Astrocyte (in vitro differentiated cells and primary cell): ENCODE measurements around the gene ALOX12B. TPM values are rescaled to one million over a fixed set of nuclear protein-coding genes. Genes with fewer than 3 reads are reported as not detected.
"Not testable (repeated sequence)": the region's sequence is repeated elsewhere in the genome, so short reads cannot be mapped to it uniquely, and the experiment has no call there.

Experiments
- DNase-seq: peaks from one replicate; pipeline ENCODE4 v3.0.0-alpha.2; 2010; ENCODE audit warnings: low read depth
- FAIRE-seq: peaks from 2 replicates; lab custom pipeline; 2011; peaks lifted over from hg19 to GRCh38; lab: Jason Lieb, UNC
- H2AFZ ChIP-seq: 2 replicates; pipeline ENCODE4 v1.6.0; 2012; ENCODE audit warnings: low read depth, low read length, inconsistent platforms
- H3K27ac ChIP-seq: 2 replicates; pipeline ENCODE4 v1.5.1; 2011; ENCODE audit warnings: low read depth, low read length, inconsistent platforms
- H3K27me3 ChIP-seq: 2 replicates; pipeline ENCODE4 v1.6.0; 2011; ENCODE audit warnings: low read length, inconsistent platforms; ENCODE audit not compliant: insufficient read depth
- H3K36me3 ChIP-seq: 2 replicates; pipeline ENCODE4 v1.5.1; 2011; ENCODE audit warnings: low read length, inconsistent platforms; ENCODE audit not compliant: insufficient read depth
- H3K4me1 ChIP-seq: 2 replicates; pipeline ENCODE4 v1.5.1; 2011; ENCODE audit warnings: low read length, inconsistent platforms; ENCODE audit not compliant: insufficient read depth
- H3K4me2 ChIP-seq: 2 replicates; pipeline ENCODE4 v1.6.0; 2012; ENCODE audit warnings: low read length, inconsistent platforms
- H3K4me3 ChIP-seq: 2 replicates; pipeline ENCODE4 v1.5.1; 2011; ENCODE audit warnings: low read depth, mild to moderate bottlenecking, low read length, inconsistent platforms; ENCODE audit not compliant: insufficient read depth
- H3K79me2 ChIP-seq: 2 replicates; pipeline ENCODE4 v1.6.0; 2012; ENCODE audit warnings: mild to moderate bottlenecking, low read length, inconsistent platforms; ENCODE audit not compliant: insufficient read depth
- H3K9ac ChIP-seq: 2 replicates; pipeline ENCODE4 v1.6.0; 2012; ENCODE audit warnings: mild to moderate bottlenecking, low read length, inconsistent platforms
- H3K9me3 ChIP-seq: 2 replicates; pipeline ENCODE4 v1.5.1; 2012; ENCODE audit warnings: low read depth, mild to moderate bottlenecking, low read length, inconsistent platforms; ENCODE audit not compliant: insufficient read depth
- H4K20me1 ChIP-seq: 2 replicates; pipeline ENCODE4 v1.6.0; 2012; ENCODE audit warnings: low read length, inconsistent platforms; ENCODE audit not compliant: insufficient read depth
- H3K27ac Mint-ChIP-seq: one replicate; pipeline ENCODE4 v1.8.0; 2021; ENCODE audit warnings: mild to moderate bottlenecking, mixed read lengths; ENCODE audit not compliant: unreplicated experiment
- H3K27me3 Mint-ChIP-seq: one replicate; pipeline ENCODE4 v1.8.0; 2021; ENCODE audit warnings: low read depth, mixed read lengths; ENCODE audit not compliant: unreplicated experiment
- H3K36me3 Mint-ChIP-seq: one replicate; pipeline ENCODE4 v1.8.0; 2021; ENCODE audit warnings: low read depth, mixed read lengths; ENCODE audit not compliant: unreplicated experiment
- H3K4me1 Mint-ChIP-seq: one replicate; pipeline ENCODE4 v1.8.0; 2021; ENCODE audit warnings: low read depth, mixed read lengths; ENCODE audit not compliant: unreplicated experiment
- H3K4me3 Mint-ChIP-seq: one replicate; pipeline ENCODE4 v1.8.0; 2021; ENCODE audit warnings: mild to moderate bottlenecking, moderate library complexity, mixed read lengths; ENCODE audit not compliant: unreplicated experiment
- H3K9me3 Mint-ChIP-seq: one replicate; pipeline ENCODE4 v1.8.0; 2021; ENCODE audit warnings: mild to moderate bottlenecking, mixed read lengths; ENCODE audit not compliant: unreplicated experiment
- EZH2 ChIP-seq: IDR thresholded peaks from 2 replicates; pipeline ENCODE4 v1.6.1; 2012; ENCODE audit warnings: mild to moderate bottlenecking, low read length, inconsistent platforms; ENCODE audit not compliant: insufficient read depth
- microRNA-seq: library from miRNA; unstranded; fragments of <30 nt; microRNA quantifications from one replicate; pipeline ENCODE4 v1.2.0, GENCODE V29; 2020
- total RNA-seq: library from RNA; stranded (reverse); gene quantifications from 2 replicates; pipeline ENCODE4 v1.2.1, GENCODE V29; 2021
- TF ChIP-seq, protein P1 (sequence below): IDR thresholded peaks from 2 replicates; pipeline ENCODE4 v1.5.1; 2011; ENCODE audit warnings: low read depth, mild to moderate bottlenecking, inconsistent platforms, low read length, moderate library complexity; ENCODE audit not compliant: insufficient read depth

ALOX12B gene
- total RNA-seq, 1 donor from 2014 or later: not detected

DNA sequence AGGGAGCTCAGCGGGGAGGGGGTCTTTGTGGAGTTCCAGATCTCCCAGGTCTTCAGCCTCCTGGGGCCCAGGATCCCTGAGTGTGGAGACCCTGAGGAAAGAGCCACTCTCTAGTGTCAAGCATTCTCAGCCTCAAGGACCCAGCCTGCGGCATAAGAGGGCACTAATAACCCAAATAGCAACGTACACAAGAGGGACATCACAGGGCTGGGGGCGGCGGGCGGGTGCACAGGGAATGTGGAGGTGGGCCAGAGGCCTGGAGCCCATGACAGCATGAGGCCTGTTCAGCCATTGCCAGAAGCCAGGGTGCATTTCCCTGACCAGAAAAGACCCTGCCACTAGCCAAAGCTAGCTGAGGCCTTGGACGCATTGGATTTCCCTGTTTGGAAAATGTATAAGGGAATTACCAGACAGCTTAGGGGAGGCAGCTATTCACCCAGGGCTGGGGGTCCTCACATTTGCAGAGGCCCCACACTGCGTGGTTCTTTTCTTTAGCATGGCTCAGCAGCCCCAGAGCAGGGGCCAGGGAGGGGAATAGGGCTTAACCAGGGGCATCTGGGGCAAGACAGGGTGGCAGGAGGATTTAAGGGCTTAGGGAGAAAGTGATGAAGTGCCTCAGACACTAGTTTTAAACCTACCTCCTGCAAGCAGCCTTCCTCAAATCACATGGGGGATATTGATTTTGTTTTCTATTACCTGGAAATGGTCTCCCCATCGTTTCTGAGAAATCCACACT lies 62.2 kb downstream of the ALOX12B start:
- Histone ChIP-seq H3K36me3 (no peaks in the 10 kb centered on the region), H3K4me2 (no peak overlapping the region), H4K20me1 (no peaks in the 10 kb centered on the region), H3K79me2 (no peaks in the 10 kb centered on the region), H3K4me1 (no peaks in the 10 kb centered on the region), H3K9ac (no peak overlapping the region), H2AFZ (no peak overlapping the region), H3K27me3 (peaks cover 23% of the 10 kb centered on the region), H3K4me3 (no peak overlapping the region), H3K9me3 (peaks cover 2% of the 10 kb centered on the region), H3K27ac (no peak overlapping the region)
- Mint-ChIP-seq H3K27me3 (peaks cover 27% of the 10 kb centered on the region), H3K27ac (peak overlapping the region; percentile 58), H3K4me1 (peaks cover 15% of the 10 kb centered on the region), H3K4me3 (no peak overlapping the region), H3K9me3 (peaks cover 5% of the 10 kb centered on the region), H3K36me3 (no peaks in the 10 kb centered on the region)
- TF ChIP-seq, protein P1, sequence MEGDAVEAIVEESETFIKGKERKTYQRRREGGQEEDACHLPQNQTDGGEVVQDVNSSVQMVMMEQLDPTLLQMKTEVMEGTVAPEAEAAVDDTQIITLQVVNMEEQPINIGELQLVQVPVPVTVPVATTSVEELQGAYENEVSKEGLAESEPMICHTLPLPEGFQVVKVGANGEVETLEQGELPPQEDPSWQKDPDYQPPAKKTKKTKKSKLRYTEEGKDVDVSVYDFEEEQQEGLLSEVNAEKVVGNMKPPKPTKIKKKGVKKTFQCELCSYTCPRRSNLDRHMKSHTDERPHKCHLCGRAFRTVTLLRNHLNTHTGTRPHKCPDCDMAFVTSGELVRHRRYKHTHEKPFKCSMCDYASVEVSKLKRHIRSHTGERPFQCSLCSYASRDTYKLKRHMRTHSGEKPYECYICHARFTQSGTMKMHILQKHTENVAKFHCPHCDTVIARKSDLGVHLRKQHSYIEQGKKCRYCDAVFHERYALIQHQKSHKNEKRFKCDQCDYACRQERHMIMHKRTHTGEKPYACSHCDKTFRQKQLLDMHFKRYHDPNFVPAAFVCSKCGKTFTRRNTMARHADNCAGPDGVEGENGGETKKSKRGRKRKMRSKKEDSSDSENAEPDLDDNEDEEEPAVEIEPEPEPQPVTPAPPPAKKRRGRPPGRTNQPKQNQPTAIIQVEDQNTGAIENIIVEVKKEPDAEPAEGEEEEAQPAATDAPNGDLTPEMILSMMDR: no peak
- no peak for TF ChIP-seq EZH2
- no peak for DNase-seq
- FAIRE-seq: no peak

DNA sequence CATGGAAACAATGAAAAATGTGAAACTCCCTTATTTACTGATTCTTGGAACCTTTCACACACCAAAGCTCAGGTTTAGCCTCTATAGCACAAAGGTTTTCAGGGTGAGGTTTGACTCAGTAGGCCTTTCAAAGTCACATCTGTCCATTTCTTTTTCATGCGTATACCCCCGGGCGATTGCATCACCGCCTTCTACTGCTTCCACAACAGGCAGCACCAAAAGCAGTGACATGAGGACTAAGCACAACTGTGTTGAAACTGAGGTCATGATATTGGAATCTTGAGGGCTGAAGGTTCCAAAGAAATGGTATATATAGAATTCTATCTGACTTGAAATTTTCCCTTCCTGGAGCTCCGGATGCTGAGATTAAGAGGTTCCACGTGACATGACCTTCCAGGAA lies 63.4 kb downstream of the ALOX12B start:
- H3K4me1 Mint-ChIP-seq: peaks cover 21% of the 10 kb centered on the region
- peaks cover 25% of the 10 kb centered on the region for H3K27me3 Mint-ChIP-seq
- not testable (repeated sequence) for H3K36me3 ChIP-seq, DNase-seq, H3K4me3 Mint-ChIP-seq, H3K4me1 ChIP-seq, H2AFZ ChIP-seq, H4K20me1 ChIP-seq, FAIRE-seq, H3K4me2 ChIP-seq, H3K27ac Mint-ChIP-seq, H3K4me3 ChIP-seq, H3K79me2 ChIP-seq, H3K27ac ChIP-seq, H3K36me3 Mint-ChIP-seq, H3K9ac ChIP-seq, H3K9me3 Mint-ChIP-seq, H3K9me3 ChIP-seq
- peaks cover 23% of the 10 kb centered on the region for H3K27me3 ChIP-seq

Small RNAs within 50 kb of the gene (microRNA-seq; reads per million reads assigned to microRNA genes)
- gene MIR4314: not detected

Other genes starting within 250 kb of the ALOX12B start
- 25.3 and 33.7 TPM in 2 replicates for gene TMEM88, start 232.7 kb downstream of the ALOX12B start, total RNA-seq
- gene NAA38, start 230.2 kb downstream of the ALOX12B start, total RNA-seq: 56.2 and 60.2 TPM in 2 replicates
- gene CYB5D1, start 229.7 kb downstream of the ALOX12B start, total RNA-seq: 19.5 and 21.1 TPM in 2 replicates
- 109 and 111 TPM in 2 replicates for gene CHD3, start 198.9 kb downstream of the ALOX12B start, total RNA-seq
- gene RNF227, start 171.4 kb downstream of the ALOX12B start, total RNA-seq: 0.54 and 1.1 TPM in 2 replicates
- 1.0 and 1.4 TPM in 2 replicates for gene KCNAB3, start 157.9 kb downstream of the ALOX12B start, total RNA-seq
- 184 and 188 TPM in 2 replicates for gene TRAPPC1, start 155.8 kb downstream of the ALOX12B start, total RNA-seq
- 22.3 and 25.3 TPM in 2 replicates for gene CNTROB, start 155.5 kb downstream of the ALOX12B start, total RNA-seq
- not detected in 2 replicates for gene GUCY2D, start 85.1 kb downstream of the ALOX12B start, total RNA-seq
- gene ALOX15B, start 48.7 kb downstream of the ALOX12B start, total RNA-seq: not detected in 2 replicates
- gene ALOXE3, start 30.8 kb upstream of the ALOX12B start, total RNA-seq: 0.17 and 0.82 TPM in 2 replicates
- 0.64 and 1.0 TPM in 2 replicates for gene HES7, start 36.4 kb upstream of the ALOX12B start, total RNA-seq
- gene PER1, start 64.7 kb upstream of the ALOX12B start, total RNA-seq: 17.0 and 18.1 TPM in 2 replicates
- gene VAMP2, start 75.2 kb upstream of the ALOX12B start, total RNA-seq: 28.0 and 31.3 TPM in 2 replicates
- gene TMEM107, start 88.7 kb upstream of the ALOX12B start, total RNA-seq: 9.4 and 10.1 TPM in 2 replicates
- 5.7 and 6.6 TPM in 2 replicates for gene BORCS6, start 102.5 kb upstream of the ALOX12B start, total RNA-seq
- 3.7 and 7.6 TPM in 2 replicates for gene AURKB, start 122.9 kb upstream of the ALOX12B start, total RNA-seq
- 14.3 and 14.7 TPM in 2 replicates for gene CTC1, start 160.3 kb upstream of the ALOX12B start, total RNA-seq
- 33.7 and 35.4 TPM in 2 replicates for gene PFAS, start 161.6 kb upstream of the ALOX12B start, total RNA-seq
- gene RANGRF, start 201.0 kb upstream of the ALOX12B start, total RNA-seq: 14.1 and 16.1 TPM in 2 replicates
- gene SLC25A35, start 207.7 kb upstream of the ALOX12B start, total RNA-seq: 2.1 and 2.8 TPM in 2 replicates
- 0.23 TPM in 1 of 2 replicates, not detected in the other for gene ARHGEF15, start 222.5 kb upstream of the ALOX12B start, total RNA-seq